GM12878 (cell line): ENCODE results near the gene OSBPL2.

Experiments
- BCLAF1 ChIP-seq: fragments of 450-650 bp; IDR thresholded peaks from 2 replicates; pipeline ENCODE4 v1.6.1; 2017; ENCODE audit warnings: antibody characterized with exemption, mild to moderate bottlenecking, moderate library complexity
- CEBPB ChIP-seq, 2 experiments: fragments of 150-350 bp in 1 of 2; IDR thresholded peaks; 2 replicates each; pipeline ENCODE4 v1.6.1; 2012 to 2014; ENCODE audit warnings: low read depth in 2 of 2, low read length in 2 of 2, borderline replicate concordance in 1 of 2, inconsistent platforms in 1 of 2
- CHD1 ChIP-seq: IDR thresholded peaks from 2 replicates; pipeline ENCODE4 v1.6.1; 2012; ENCODE audit warnings: low read depth, low read length, improper control_type of control experiment
- POLR2A ChIP-seq: IDR thresholded peaks from 2 replicates; pipeline ENCODE4 v1.6.1; 2011; ENCODE audit warnings: low read depth, mild to moderate bottlenecking, low read length
- POLR2AphosphoS5 ChIP-seq: IDR thresholded peaks from 2 replicates; pipeline ENCODE4 v1.6.1; 2011; ENCODE audit warnings: mild to moderate bottlenecking, low read length, inconsistent platforms
- RAD21 ChIP-seq: IDR thresholded peaks from 2 replicates; pipeline ENCODE4 v1.6.1; 2011; ENCODE audit warnings: mild to moderate bottlenecking, low read depth, low read length, moderate library complexity; ENCODE audit not compliant: insufficient read depth
- RELA ChIP-seq: fragments of 450-650 bp; IDR thresholded peaks from 2 replicates; pipeline ENCODE4 v1.8.0; 2014; ENCODE audit warnings: borderline replicate concordance; ENCODE audit not compliant: partially characterized antibody
- TF ChIP-seq, protein P1 (sequence below), 3 experiments: IDR thresholded peaks in 2 of 3; conservative IDR thresholded peaks in 1 of 3; 2 replicates each; pipeline ENCODE4 v1.5.1; 2011; ENCODE audit warnings: low read depth in 3 of 3, low read length in 3 of 3, mild to moderate bottlenecking in 3 of 3, control low read depth in 2 of 3, moderate library complexity in 2 of 3, inconsistent platforms in 1 of 3, mixed read lengths in 1 of 3; ENCODE audit not compliant: control insufficient read depth in 2 of 3, insufficient read depth in 1 of 3; ENCODE audit errors: extremely low read depth in 1 of 3

- TF ChIP-seq POLR2AphosphoS5 (no peak), CEBPB (IDR thresholded peaks at IDR 0.05; ENCODE audit: borderline replicate concordance in 1 of 2, low read depth in 2 of 2, low read length in 2 of 2) (no peak), BCLAF1 (no peak), CHD1 (no peak), RELA (no peak), POLR2A (no peak), RAD21 (no peak)
- TF ChIP-seq, protein P1, sequence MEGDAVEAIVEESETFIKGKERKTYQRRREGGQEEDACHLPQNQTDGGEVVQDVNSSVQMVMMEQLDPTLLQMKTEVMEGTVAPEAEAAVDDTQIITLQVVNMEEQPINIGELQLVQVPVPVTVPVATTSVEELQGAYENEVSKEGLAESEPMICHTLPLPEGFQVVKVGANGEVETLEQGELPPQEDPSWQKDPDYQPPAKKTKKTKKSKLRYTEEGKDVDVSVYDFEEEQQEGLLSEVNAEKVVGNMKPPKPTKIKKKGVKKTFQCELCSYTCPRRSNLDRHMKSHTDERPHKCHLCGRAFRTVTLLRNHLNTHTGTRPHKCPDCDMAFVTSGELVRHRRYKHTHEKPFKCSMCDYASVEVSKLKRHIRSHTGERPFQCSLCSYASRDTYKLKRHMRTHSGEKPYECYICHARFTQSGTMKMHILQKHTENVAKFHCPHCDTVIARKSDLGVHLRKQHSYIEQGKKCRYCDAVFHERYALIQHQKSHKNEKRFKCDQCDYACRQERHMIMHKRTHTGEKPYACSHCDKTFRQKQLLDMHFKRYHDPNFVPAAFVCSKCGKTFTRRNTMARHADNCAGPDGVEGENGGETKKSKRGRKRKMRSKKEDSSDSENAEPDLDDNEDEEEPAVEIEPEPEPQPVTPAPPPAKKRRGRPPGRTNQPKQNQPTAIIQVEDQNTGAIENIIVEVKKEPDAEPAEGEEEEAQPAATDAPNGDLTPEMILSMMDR (IDR thresholded peaks at IDR 0.05 in 2 of 3, conservative IDR thresholded peaks at IDR 0.05 in 1 of 3; ENCODE audit: control insufficient read depth in 2 of 3, extremely low read depth in 1 of 3, insufficient read depth in 1 of 3, low read depth in 3 of 3, low read length in 3 of 3): no peak
These were observed 56.2 kb downstream of the OSBPL2 start for GRCh38 chr20:62294516-62294915.
